Measurements from ENCODE around the gene RNASE12.

- TF ChIP-seq EP300 (IDR thresholded peaks at IDR 0.05) (no peak), CTCF (IDR thresholded peaks at IDR 0.05) (no peak), POLR2A (IDR thresholded peaks at IDR 0.05) (no peak)
These were observed 11.4 kb upstream of the RNASE12 start for GRCh38 chr14:20602583-20602982.

All from gastroesophageal sphincter (tissue), 3 donors.